Gastrocnemius medialis (tissue), 4 donors: ENCODE data around the gene AP4E1. TPM values are rescaled to one million over a fixed set of nuclear protein-coding genes. Genes with fewer than 3 reads are reported as not detected.

Experiments
- ATAC-seq, 2 donors: fragments of 150-250 bp; one replicate each; pipeline ENCODE4 v1.9.1; 2016
- DNase-seq, 2 donors: peaks; one replicate each; pipeline ENCODE4 v3.0.0-alpha.2; 2019
- H3K27ac ChIP-seq, 4 donors: fragments of 200-600 bp; sonication (generic); 1 replicate in 1 of 4; 2 replicates in 3 of 4; pipeline ENCODE4 v1.5.1; 2016 to 2018; ENCODE audit warnings: mild to moderate bottlenecking in 2 of 4, moderate library complexity in 1 of 4
- H3K27me3 ChIP-seq, 3 donors: fragments of 200-600 bp; sonication (generic) in 2 of 3; 1 replicate in 1 of 3; 2 replicates in 2 of 3; pipeline versions ENCODE4 v1.5.1 to v1.6.0; 2016 to 2019; ENCODE audit warnings: mild to moderate bottlenecking in 1 of 3, moderate library complexity in 1 of 3
- H3K36me3 ChIP-seq, 2 donors: fragments of 200-600 bp; sonication (generic) in 1 of 2; one replicate each; pipeline ENCODE4 v1.5.1; 2017 to 2018
- H3K4me1 ChIP-seq, 2 donors: fragments of 200-600 bp; sonication (generic) in 1 of 2; one replicate each; pipeline ENCODE4 v1.5.1; 2016 to 2017; ENCODE audit warnings: mild to moderate bottlenecking in 2 of 2
- H3K4me3 ChIP-seq, 4 donors: fragments of 200-600 bp; sonication (generic) in 3 of 4; 1 replicate in 1 of 4; 2 replicates in 3 of 4; pipeline ENCODE4 v1.5.1; 2016 to 2019; ENCODE audit warnings: mild to moderate bottlenecking in 2 of 4
- H3K9me3 ChIP-seq, 3 donors: fragments of 200-600 bp; sonication (generic) in 2 of 3; 1 replicate in 1 of 3; 2 replicates in 2 of 3; pipeline ENCODE4 v1.5.1; 2016 to 2019
- POLR2A ChIP-seq, 2 donors: fragments of 450-650 bp; IDR thresholded peaks; one replicate each; pipeline ENCODE4 v1.6.1; 2017; ENCODE audit warnings: antibody characterized with exemption in 2 of 2, mild to moderate bottlenecking in 2 of 2, moderate library complexity in 2 of 2
- in situ Hi-C, 4 donors: fragments of 200-750 bp; cut with MboI; loops; one replicate each; pipeline versions ENCODE4 v1.15.0 to v1.8.0; 2017; ENCODE audit warnings: low sequenced_read_pairs in 4 of 4
- intact Hi-C: fragments of 100-400 bp; cut with DNase I; formaldehyde crosslinking; loops from one replicate; pipeline ENCODE4 v1.15.1; 2023; ENCODE audit warnings: low total_unique reads
- total RNA-seq, 4 donors: library from RNA; depleted of rRNA; stranded (reverse); fragments of >200 nt; gene quantifications; one replicate each; pipeline versions ENCODE4 v1.1.0 to v1.2.3, GENCODE V29; 2016
- TF ChIP-seq, protein P1 (sequence below), 5 experiments: fragments of 450-650 bp in 3 of 5; fragments of 200-600 bp in 2 of 5; sonication (generic) in 2 of 5; IDR thresholded peaks in 4 of 5; conservative IDR thresholded peaks in 1 of 5; 1 replicate in 4 of 5; 2 replicates in 1 of 5; pipeline ENCODE4 v1.5.1; 2016 to 2019; ENCODE audit warnings: antibody characterized with exemption in 5 of 5, mild to moderate bottlenecking in 3 of 5, moderate library complexity in 3 of 5

Gene AP4E1
- total RNA-seq, 4 donors from 2014 or later: 11.6 to 14.0 (median 13.4) TPM

DNA sequence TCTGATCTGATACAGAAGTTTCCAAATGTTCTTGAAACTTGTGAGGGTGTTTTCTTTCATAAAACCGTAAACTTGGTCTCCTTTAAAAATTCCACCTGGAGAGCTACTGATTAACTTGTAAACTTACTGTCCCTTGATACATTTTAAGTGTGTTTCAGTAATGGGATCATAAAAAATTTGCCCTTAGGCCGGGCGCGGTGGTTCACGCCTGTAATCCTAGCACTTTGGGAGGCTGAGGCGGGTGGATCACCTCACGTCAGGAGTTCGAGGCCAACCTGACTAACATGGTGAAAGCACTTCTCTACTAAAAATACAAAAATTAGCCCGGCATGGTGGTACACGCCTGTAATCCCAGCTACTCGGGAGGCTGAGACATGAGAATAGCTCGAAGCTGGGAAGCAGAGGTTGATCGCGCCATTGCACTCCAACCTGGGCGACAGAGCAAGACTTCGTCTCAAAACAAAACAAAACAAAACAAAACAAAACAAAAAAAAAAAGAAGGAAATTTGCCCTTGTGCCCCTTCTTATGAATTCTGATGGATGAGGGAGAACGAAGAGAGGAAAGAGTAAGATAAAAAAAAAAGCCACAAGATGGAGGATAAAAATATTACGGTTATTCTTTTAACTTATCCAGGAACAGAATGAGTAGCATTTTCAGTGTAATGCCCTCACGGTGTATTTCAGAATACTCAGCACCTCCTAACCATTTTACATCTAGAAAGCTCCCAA is 32.1 kb upstream of the AP4E1 start:
- H3K27me3 ChIP-seq: no peaks in the 10 kb centered on the region
- peak overlapping the region; percentile 60 to 74 (median 66) for H3K27ac ChIP-seq
- H3K36me3 ChIP-seq: no peaks in the 10 kb centered on the region
- H3K4me3 ChIP-seq: peak overlapping the region; percentile 44 to 53 (median 46)
- DNase-seq: no peak
- TF ChIP-seq, protein P1, sequence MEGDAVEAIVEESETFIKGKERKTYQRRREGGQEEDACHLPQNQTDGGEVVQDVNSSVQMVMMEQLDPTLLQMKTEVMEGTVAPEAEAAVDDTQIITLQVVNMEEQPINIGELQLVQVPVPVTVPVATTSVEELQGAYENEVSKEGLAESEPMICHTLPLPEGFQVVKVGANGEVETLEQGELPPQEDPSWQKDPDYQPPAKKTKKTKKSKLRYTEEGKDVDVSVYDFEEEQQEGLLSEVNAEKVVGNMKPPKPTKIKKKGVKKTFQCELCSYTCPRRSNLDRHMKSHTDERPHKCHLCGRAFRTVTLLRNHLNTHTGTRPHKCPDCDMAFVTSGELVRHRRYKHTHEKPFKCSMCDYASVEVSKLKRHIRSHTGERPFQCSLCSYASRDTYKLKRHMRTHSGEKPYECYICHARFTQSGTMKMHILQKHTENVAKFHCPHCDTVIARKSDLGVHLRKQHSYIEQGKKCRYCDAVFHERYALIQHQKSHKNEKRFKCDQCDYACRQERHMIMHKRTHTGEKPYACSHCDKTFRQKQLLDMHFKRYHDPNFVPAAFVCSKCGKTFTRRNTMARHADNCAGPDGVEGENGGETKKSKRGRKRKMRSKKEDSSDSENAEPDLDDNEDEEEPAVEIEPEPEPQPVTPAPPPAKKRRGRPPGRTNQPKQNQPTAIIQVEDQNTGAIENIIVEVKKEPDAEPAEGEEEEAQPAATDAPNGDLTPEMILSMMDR (IDR thresholded peaks at IDR 0.05 in 4 of 5, conservative IDR thresholded peaks at IDR 0.05 in 1 of 5): no peak
- no peak for TF ChIP-seq POLR2A (IDR thresholded peaks at IDR 0.05)
- in situ Hi-C loops (loop anchor here in 1 of 4 donors (5.0 kb wide), 1 partner anchor 119 kb away; no protein-coding TSS in a partner anchor), intact Hi-C loops (loop anchor here (5.0 kb wide), 1 partner anchor 109 kb away; the partner anchor contains the start of gene SPPL2A)
- peaks cover 0 to 4% of the 10 kb centered on the region in 2 donors for H3K4me1 ChIP-seq
- H3K9me3 ChIP-seq: no peaks in the 10 kb centered on the region
- no peak for ATAC-seq

DNA sequence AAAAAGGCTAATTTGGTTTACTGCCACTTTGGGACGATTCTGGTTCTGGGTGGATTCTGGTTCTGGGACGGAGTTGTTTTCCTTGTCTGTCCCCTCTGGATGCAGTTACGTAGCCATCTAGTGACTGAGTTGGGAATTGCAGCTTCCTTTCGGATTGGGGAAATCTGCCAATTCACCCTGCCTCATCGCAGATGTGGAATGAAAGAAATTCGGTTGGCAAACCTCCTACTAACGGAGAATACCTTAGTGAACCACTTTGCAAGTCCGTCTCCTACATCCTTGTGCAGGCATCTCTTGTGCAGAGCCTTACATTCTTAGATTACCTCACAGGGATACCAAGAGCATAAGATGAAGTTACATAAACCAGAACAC is 31.5 kb upstream of the AP4E1 start:
- TF ChIP-seq POLR2A (IDR thresholded peaks at IDR 0.05): no peak
- TF ChIP-seq, protein P1 (IDR thresholded peaks at IDR 0.05 in 4 of 5, conservative IDR thresholded peaks at IDR 0.05 in 1 of 5): peak; percentile 90 to 97 (median 96)
- intact Hi-C loops (loop anchor here (1.0 to 5.0 kb wide), 2 partner anchors 110 to 202 kb away; partner anchors contain the start of gene SPPL2A), in situ Hi-C loops (loop anchor here in 1 of 4 donors (5.0 kb wide), 1 partner anchor 120 kb away; no protein-coding TSS in a partner anchor)
- ATAC-seq (peak; percentile 87 to 91), DNase-seq (peak; percentile 49 to 66)
- H3K4me1 ChIP-seq: peaks cover 0 to 4% of the 10 kb centered on the region in 2 donors
- peak overlapping the region; percentile 44 to 53 (median 46) for H3K4me3 ChIP-seq
- no peaks in the 10 kb centered on the region for H3K27me3 ChIP-seq
- no peaks in the 10 kb centered on the region for H3K36me3 ChIP-seq
- no peaks in the 10 kb centered on the region for H3K9me3 ChIP-seq
- H3K27ac ChIP-seq: peak overlapping the region; percentile 60 to 74 (median 66)

DNA sequence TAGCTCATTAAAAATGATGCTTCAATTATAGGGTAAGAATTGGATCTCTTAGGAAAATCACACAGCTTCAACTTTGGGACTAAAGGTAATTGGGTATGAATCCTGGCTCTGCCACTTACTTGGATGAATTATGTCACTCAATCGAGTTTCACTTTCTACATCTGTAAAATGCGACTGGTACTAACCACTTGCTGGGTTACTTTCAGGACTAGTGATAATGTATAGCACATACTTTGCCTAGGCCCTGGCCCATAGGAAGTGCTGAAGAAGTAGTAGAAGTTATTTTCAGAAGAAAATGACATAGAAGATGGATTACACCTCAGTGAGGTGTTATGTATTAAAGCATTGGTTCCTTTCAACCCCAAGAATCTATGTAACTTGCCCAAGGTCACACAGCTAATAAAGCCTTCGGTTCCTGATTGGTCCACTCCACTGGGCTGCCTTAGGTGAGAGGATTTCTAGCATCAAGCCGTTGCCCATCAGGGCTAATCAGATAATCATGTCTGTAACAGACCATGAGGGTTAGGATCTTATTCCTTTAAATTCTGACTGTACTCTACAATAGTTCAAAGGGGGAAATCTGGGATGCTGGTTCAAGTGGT is 29.4 kb upstream of the AP4E1 start:
- TF ChIP-seq, protein P1 (IDR thresholded peaks at IDR 0.05 in 4 of 5, conservative IDR thresholded peaks at IDR 0.05 in 1 of 5): no peak
- TF ChIP-seq POLR2A (IDR thresholded peaks at IDR 0.05): no peak
- intact Hi-C loops (loop anchor here (5.0 kb wide), 1 partner anchor 112 kb away; the partner anchor contains the start of gene SPPL2A), in situ Hi-C loops (loop anchor here in 1 of 4 donors (5.0 kb wide), 1 partner anchor 122 kb away; no protein-coding TSS in a partner anchor)
- no peaks in the 10 kb centered on the region for H3K9me3 ChIP-seq
- ATAC-seq (no peak), DNase-seq (no peak)
- H3K4me3 ChIP-seq: no peak overlapping the region
- H3K27ac ChIP-seq: no peak overlapping the region
- H3K27me3 ChIP-seq: no peaks in the 10 kb centered on the region
- peaks cover 0 to 5% of the 10 kb centered on the region in 2 donors for H3K4me1 ChIP-seq
- no peaks in the 10 kb centered on the region for H3K36me3 ChIP-seq

DNA sequence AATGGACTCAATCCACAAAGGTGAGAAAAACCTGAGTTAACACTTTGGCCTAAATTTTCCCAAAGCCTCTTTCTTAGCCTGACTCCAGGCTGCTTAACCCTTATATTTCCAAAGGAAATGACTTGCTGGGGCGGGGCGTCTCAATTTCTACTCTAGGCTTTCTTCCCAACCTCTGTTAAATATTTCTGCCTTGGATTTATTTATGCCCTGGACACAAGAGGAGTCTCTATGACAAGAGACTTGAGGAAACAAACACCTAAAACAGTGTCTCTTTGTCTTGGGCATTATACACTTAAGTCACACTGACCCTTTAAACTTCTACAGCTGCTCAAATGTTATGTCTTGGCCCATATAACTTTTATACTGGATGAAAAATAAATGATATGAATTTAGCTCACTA is 28.3 kb upstream of the AP4E1 start:
- no peak for ATAC-seq
- TF ChIP-seq, protein P1 (IDR thresholded peaks at IDR 0.05 in 4 of 5, conservative IDR thresholded peaks at IDR 0.05 in 1 of 5): no peak
- no peak for TF ChIP-seq POLR2A (IDR thresholded peaks at IDR 0.05)
- Histone ChIP-seq H3K9me3 (no peaks in the 10 kb centered on the region), H3K27me3 (no peaks in the 10 kb centered on the region), H3K4me3 (no peak overlapping the region), H3K36me3 (no peaks in the 10 kb centered on the region), H3K4me1 (peaks cover 6 to 16% of the 10 kb centered on the region in 2 donors), H3K27ac (no peak overlapping the region)
- DNase-seq: no peak
- intact Hi-C loops: no loop called here
- in situ Hi-C loops: loop anchor here in 2 of 4 donors (5.0 to 10.0 kb wide), 2 partner anchors 203 to 205 kb away; no protein-coding TSS in a partner anchor
